KOPT-K1 (cell line): Measurements from ENCODE around the gene SNX30.
A peak's percentile ranks its signal among the peaks of the same experiment; 100 is the strongest.

Experiments used
- H3K27ac ChIP-seq: fragments of 200-600 bp; sonication (generic); 2 replicates; pipeline ENCODE4 v1.5.1; 2016; ENCODE audit warnings: antibody characterized with exemption, mild to moderate bottlenecking, low read depth, low read length; ENCODE audit not compliant: poor library complexity, severe bottlenecking
- H3K36me3 ChIP-seq: fragments of 200-600 bp; sonication (generic); 2 replicates; pipeline ENCODE4 v1.5.1; 2017; ENCODE audit warnings: antibody characterized with exemption, mild to moderate bottlenecking, low read length, moderate library complexity; ENCODE audit not compliant: insufficient read depth
- H3K9me3 ChIP-seq: fragments of 200-600 bp; sonication (generic); 2 replicates; pipeline ENCODE4 v1.5.1; 2017; ENCODE audit warnings: antibody characterized with exemption, low read length, mild to moderate bottlenecking; ENCODE audit not compliant: insufficient read depth, poor library complexity, severe bottlenecking

The SNX30 gene

DNA sequence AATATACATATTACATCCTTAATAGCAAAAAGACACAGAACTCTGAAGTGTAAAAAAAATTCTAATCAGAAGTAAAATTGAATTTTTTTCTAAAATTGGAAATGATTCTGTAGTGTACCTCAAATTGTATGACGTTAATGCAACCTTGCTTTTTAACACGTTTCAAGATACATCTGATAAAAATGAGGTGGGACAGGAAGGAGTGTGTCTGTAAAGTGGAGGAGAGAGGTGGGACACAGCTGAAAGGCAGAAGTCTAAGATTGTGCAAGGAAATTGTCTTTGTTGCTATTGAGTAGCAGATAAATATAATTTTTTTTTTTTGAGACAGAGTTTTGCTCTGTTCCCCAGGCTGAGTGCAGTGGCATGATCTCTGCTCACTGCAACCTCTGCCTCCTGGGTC is 15.7 kb upstream of the SNX30 start:
- Histone ChIP-seq H3K9me3 (no peaks in the 10 kb centered on the region), H3K27ac (no peak overlapping the region), H3K36me3 (no peaks in the 10 kb centered on the region)

DNA sequence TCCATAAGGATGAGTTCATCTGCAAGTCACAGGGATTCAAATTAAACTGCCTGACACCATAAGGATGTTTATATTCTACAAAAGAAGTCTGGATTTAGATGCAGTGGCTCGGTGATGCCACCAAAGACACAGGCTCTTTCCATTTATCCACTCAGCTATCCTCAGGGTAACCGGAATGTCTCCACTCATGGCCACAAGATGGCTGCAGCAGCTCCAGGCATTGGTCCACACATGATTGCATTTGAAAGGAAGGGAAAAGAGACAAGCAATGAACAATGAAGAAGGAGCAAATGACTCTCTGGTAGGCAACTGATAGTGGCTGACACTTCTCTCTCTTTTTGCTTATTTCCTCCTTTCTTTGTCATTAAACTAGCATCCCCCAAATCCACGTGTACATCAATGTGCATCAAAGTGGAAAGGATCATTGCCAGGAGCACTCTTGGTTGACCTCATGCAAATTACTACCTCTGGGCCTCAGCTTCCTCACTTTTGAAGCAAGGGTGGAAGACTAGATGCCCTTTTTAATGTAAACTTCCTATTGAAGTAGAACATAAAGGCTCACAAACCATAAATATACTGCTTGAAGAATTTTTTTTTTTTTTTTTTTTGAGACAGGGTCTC is 7.2 kb upstream of the SNX30 start:
- H3K9me3 ChIP-seq, result no peaks in the 10 kb centered on the region
- H3K27ac ChIP-seq, result no peak overlapping the region
- no peaks in the 10 kb centered on the region for H3K36me3 ChIP-seq

DNA sequence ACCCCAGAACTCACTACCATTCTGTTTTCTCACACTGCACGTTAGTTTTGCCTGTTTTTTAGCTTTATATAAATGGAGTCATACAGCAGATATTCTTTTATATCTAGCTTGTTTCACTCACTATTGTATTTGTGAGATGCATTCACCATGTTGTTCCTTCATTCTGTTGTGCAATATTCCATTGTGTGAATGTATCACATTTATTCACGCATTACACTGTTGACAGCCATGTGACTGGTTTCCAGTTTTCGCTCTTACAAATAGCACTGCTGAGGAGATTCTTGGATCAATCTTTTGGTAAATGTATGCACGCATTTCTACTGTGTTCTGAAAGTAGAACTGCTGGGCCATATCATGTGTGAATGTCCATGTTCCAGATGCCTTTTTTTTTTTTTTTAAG is 6.4 kb upstream of the SNX30 start:
- no peak overlapping the region for H3K27ac ChIP-seq
- no peaks in the 10 kb centered on the region for H3K9me3 ChIP-seq
- no peaks in the 10 kb centered on the region for H3K36me3 ChIP-seq

DNA sequence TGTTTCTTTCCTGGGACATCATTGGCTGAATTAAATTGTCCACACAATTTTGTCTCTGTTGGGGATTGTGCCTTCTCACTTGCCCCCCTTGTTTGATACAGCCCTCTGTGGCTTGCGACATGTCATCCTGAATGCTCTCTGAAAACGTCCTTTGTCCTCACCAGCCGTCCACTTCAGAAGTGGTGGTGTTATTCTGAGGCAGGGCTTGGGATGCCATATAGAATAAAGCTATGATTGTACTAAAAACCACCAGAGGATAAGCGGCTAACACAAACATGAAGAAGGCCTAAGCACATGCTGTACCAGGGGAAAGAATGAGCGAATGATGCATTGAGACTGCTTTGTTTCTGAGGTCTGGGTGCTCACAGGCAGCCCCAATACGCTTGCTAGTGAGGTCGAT is 3.5 kb upstream of the SNX30 start:
- Histone ChIP-seq H3K36me3 (no peaks in the 10 kb centered on the region), H3K9me3 (no peaks in the 10 kb centered on the region), H3K27ac (no peak overlapping the region)

GRCh38 chr9:112750764-112751055 is 150 bp downstream of the SNX30 start:
- H3K9me3 ChIP-seq, result no peaks in the 10 kb centered on the region
- no peaks in the 10 kb centered on the region for H3K36me3 ChIP-seq
- peak overlapping the region; percentile 43 for H3K27ac ChIP-seq

- Histone ChIP-seq H3K36me3 (no peaks in the 10 kb centered on the region), H3K27ac (peak overlapping the region; percentile 43), H3K9me3 (no peaks in the 10 kb centered on the region)
These were observed 666 bp downstream of the SNX30 start for GRCh38 chr9:112751056-112751795.

- H3K36me3 ChIP-seq, result no peaks in the 10 kb centered on the region
- H3K9me3 ChIP-seq, result no peaks in the 10 kb centered on the region
- H3K27ac ChIP-seq, result no peak overlapping the region
These were observed 2.0 kb downstream of the SNX30 start for GRCh38 chr9:112752334-112753125.

GRCh38 chr9:112753725-112754124 is 3.2 kb downstream of the SNX30 start:
- Histone ChIP-seq H3K9me3 (no peaks in the 10 kb centered on the region), H3K36me3 (no peaks in the 10 kb centered on the region), H3K27ac (no peak overlapping the region)

GRCh38 chr9:112754578-112754977 is 4.0 kb downstream of the SNX30 start:
- H3K36me3 ChIP-seq, result no peaks in the 10 kb centered on the region
- no peak overlapping the region for H3K27ac ChIP-seq
- no peaks in the 10 kb centered on the region for H3K9me3 ChIP-seq

GRCh38 chr9:112755016-112755427 is 4.5 kb downstream of the SNX30 start:
- no peak overlapping the region for H3K27ac ChIP-seq
- H3K36me3 ChIP-seq, result no peaks in the 10 kb centered on the region
- H3K9me3 ChIP-seq, result no peaks in the 10 kb centered on the region

GRCh38 chr9:112755675-112756074 is 5.1 kb downstream of the SNX30 start:
- no peaks in the 10 kb centered on the region for H3K36me3 ChIP-seq
- H3K27ac ChIP-seq, result no peak overlapping the region
- H3K9me3 ChIP-seq, result no peaks in the 10 kb centered on the region

DNA sequence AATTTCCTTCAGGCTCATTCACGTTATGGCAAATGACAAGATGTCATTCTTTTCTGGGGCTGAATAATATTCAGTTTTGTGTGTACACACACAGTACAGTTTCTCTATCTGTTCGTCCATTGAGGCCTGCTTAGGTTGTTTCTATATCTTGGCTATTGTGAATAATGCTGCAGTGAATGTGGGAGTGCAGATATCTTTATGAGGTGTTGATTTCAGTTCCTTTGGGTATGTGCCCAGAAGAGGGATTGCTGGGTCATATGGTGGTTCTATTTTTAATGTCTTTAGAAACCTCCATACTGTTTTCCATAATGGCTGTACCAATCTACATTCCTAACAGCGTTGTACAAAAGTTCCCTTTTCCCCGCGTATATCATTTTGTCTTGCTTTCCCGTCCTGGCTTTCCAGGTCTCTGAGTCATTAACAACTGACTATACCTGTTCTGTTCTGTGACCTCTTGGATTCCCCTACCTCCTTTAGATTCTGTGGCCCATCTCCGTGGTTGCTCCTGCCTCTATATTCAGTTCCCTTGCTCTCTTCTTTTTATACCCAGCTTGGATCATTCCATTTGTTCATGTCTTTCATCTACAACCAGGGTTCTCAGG is 6.8 kb downstream of the SNX30 start:
- Histone ChIP-seq H3K9me3 (no peaks in the 10 kb centered on the region), H3K27ac (no peak overlapping the region), H3K36me3 (no peaks in the 10 kb centered on the region)

DNA sequence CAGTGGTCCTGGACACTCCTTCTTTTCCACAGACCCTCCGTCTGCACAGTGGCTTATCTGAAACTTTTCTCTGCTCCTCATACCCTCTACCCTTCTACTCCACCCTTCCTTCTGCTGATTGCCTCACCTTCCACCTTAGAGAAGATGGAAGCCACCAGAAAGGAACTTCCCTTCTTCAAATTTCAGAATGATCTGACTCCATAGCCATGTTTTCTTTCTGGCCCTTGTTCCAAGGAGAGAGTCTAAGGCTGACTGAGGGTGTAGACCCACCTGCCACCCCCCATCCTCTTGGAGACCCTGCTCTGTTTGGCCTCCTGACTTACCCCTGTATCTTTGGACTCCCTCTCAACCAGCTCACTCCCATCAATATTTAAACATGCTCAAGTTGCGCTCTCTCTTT is 7.4 kb downstream of the SNX30 start:
- no peaks in the 10 kb centered on the region for H3K9me3 ChIP-seq
- no peak overlapping the region for H3K27ac ChIP-seq
- no peaks in the 10 kb centered on the region for H3K36me3 ChIP-seq

DNA sequence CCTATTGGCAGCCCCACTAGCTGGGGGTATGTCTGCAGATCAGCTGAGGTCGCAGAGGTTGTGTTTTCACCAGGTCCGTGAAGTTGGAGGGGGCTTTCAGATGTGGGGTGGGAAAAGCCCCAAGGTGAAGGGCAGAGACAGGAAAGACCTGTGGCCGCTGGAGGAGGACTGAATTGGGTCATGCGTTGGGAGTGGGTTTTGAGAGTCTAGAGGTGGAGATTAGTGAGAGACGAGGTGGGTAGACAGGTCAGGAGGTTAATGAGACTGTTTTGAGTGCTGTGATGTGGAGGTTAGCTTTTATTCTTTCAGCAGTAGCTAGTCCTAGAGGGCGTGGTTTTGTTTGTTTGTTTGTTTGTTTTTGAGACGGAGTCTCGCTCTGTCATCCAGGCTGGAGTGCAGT is 10.3 kb downstream of the SNX30 start:
- Histone ChIP-seq H3K27ac (no peak overlapping the region), H3K36me3 (no peaks in the 10 kb centered on the region), H3K9me3 (no peaks in the 10 kb centered on the region)

GRCh38 chr9:112761912-112762655 is 11.5 kb downstream of the SNX30 start:
- Histone ChIP-seq H3K27ac (no peak overlapping the region), H3K36me3 (no peaks in the 10 kb centered on the region)

More at GRCh38 chr9:112761912-112762655, 11.5 kb downstream of the SNX30 start:
- peaks cover 3% of the 10 kb centered on the region for H3K9me3 ChIP-seq
